Left hindlimb (tissue), 1 donor: Measurements from ENCODE around the gene OPCML.

Source experiments
- DNase-seq: peaks from one replicate; pipeline ENCODE4 v3.0.0-alpha.2; 2018

OPCML gene

DNA sequence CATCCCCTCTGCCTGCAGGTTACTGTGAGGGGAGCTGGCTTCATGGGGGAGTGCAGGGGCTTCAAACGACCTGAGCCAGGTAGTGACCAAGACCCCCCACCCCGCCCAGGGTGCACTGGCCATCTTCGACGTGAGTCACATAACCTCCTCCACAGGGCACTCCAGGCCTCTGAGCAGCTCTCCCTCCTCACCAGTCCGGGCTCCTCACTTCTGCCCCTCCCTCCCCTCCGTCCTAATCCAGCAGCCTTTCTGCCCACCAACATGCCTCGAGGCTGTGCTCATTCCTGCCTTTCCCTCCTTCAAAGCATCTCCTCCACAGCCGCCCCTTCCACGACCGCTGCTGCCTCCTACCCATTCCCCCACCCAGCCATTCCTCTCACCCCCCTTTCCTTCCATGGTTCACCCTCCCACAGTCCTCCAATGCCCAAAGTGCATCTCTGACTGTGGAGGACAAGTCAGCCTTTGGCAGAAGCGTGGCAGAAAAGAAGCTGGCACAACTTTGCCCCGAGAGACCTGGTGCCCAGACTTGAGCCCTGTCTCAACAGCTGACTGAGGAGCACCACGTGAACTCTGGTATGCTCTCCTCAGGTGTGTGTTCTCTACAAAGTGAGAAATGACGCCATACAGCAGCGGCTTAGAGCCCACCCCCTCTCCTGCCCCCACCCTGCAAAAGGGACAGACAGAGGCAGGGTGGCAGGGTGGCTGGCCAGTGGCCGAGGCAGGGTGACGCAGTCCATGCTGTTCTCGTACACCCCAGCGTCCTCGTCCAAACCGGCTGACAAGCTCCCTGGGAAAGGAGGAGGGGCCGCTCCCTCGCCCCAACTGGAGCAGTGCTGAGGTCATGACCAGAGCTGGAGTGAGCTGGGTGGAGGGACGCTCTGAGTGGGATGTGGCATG, 30.4 kb downstream of the OPCML start:
- DNase-seq = no peak

DNA sequence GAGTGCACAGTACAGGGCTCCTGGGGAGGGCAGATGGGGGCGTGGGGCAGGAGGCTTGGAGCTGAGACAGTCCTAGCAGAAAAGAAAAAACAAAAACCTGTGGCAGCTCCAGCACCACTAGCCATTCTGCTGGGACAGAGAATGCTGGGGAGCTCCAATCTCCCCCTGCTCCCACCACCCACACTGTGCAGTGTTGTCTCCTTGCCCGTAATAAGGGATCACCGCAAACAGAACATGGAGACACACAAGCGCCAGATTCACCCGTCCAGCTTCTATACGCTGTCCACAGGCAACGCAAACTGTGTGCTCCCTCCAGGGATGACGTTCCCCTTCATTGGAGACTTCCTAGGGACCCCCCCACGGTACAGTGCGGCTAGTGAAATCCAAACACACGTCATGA, 31.4 kb downstream of the OPCML start:
- no peak for DNase-seq

DNA sequence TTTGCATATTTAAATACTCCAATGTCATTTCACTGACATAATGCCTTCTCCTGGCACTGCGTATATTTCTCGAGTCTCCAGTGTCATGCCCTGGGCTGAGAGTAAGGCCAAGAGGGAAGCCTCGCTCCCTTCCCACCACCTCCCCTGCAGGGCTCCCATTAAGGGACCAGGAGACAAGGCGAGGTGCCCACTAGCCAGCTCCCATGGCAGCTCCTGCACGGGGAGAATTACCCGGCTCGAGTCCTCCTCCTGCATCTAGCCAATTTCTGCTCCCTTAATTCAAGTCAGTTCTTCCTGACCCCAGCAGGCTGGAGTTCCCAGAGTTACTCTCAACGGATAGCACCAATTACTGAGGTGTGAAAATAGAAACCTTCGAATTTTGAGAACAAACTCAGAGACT, 31.9 kb downstream of the OPCML start:
- DNase-seq = no peak

DNA sequence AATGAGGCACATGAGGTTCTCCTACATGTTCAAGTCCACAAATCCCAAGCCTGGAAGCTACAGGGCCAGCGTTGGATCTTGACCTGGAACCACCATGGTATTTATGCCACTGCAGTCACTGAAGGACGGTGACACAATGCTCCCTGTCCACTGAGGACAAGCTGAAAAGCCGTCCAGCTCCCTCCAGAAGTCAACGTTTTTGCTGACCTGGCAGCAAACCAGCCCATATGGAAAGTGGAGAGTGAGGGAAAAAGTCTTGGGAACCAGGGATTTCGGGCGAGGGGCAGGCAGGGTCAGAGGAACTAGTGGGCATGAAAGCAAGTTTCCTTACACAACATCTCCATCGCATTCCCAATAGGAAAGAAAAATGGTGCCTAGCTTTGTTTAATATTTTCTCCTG, 33.3 kb downstream of the OPCML start:
- no peak for DNase-seq

DNA sequence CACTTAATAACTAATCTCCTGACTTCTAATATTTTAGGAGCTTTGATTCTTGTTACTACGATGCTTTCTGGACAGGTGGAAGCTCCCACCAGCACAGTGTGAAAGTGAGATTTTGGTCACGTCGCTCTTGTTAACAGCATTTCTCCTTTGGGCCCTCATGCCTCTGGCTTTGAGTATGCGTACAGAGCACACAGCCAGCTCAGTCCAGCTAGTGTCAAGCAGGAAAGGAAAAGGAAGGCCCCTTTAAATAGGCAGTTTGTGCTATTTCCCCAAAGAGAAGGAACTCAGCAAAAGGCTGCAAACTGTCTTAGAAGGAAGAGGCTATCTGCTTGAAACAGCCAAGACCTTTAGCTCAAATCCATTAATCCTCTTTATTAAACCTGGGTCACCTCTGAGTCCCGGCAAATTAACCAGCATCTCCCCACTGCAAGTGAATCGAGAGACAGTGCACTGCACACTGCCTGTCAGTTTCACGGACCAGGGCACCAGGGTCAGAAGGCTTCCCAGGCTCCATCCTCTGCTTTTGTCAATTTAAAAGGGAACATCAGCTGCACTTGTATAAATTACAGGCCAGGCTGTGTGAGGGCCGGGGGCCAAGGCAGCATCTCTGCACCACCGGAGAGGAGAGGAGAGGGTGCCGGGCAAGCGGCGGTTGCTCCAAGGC, 34.7 kb downstream of the OPCML start:
- DNase-seq = no peak

DNA sequence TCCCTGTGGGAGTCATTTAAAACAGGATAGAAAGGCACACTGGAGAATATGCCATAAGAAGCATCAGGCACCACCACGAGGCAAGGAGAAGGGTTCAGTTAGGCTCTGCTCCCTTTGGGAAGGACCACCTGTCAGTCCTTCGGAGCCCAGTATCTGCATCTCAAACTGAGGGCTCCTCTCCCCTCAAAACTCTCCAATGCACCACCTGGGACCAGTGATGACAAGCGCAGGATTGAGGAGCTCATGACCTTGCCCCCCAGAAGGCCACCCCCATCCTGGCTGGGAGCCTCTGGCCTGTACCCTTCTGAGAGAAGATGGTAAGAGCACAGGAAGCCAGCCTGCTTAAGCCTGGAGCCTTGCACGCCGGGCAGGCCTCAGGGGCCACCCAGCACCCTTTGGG, 39.4 kb downstream of the OPCML start:
- DNase-seq = no peak

DNA sequence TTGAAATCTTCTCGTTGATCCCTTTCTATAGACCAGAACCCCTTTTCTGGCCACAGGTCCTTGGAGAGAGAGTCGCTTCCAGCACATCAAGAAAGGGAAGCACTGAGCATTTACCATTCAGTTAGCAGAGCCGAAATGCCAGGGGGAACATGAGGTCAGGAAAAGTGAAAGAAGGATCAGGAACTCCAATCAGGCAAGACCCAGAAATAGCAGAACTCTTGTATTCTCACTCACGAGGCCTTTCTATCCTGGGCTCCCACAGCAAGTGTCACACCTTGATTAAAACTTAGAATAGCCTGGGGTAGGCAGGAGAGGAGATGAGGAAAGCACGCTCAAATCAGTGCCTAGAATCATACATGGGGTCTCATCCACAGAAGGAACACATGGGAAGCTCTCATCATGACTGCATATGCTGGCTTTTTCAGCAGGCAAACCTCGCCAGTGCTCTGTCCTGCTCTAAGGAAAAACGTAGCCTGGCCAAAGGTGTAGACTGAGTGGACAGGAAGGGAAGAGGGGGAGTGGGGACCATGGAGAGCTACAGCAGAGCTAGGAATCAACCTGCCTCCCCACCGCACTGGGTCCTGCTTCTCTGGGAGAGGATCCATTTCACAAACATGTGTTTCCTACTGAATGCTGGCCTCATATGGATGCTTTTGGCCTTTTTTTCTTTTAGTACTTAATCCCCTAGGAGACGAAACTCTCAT, 40.5 kb downstream of the OPCML start:
- DNase-seq = no peak

DNA sequence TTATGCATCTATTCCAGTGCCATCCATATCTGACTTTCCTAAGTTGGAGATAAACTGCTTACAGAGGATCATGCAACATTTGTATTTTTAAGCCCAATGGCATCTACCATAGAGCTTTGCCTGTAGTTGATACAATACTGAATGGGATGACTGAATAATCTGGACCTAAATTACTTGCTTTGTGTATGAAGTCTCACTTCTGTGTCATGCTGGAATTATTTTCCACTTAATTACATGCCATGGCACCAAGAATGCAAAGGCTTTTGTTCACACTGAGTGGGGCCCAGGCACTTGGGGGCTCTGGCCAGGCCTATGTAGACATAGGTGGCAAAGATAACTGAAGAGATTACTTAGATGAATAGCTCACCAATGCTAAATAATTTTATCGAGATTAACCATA, 51.6 kb downstream of the OPCML start:
- DNase-seq = no peak

DNA sequence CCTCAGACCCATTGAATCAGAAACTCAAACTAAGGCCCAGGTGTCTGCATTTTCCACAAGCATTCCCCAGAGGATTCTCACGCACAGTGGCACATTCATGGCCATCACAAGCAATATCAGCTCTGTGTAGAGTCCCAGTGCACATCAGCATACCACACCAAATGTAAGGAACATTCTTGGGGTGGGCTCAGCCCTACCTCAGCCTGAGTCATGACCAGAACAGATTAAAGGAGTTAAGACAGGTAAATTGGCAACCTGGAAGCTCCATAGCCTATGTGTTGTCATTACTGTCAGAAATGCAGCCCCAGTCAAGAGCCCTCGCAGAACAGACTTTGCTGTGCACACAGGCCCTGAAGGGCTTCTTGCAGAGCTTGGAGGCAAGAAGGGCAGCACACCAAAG, 53.1 kb downstream of the OPCML start:
- DNase-seq = no peak

DNA sequence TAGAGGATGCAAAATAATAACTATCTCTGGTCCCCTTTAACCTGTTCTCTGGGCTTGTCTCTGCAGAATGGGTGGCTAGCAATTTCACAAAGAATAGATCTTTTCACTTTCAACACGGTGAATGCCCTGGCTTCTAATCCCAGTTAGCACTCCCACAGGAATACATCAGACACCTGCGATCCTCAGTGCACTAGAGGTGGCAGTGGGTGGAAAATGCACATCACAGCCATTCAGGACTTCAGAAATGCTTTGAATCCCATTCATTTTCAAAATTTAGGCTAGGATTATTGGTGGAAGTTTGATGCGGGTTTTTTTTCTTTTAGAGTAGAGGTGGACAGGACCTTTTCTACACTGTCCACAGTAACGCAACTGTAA, 55.1 kb downstream of the OPCML start:
- DNase-seq = no peak

DNA sequence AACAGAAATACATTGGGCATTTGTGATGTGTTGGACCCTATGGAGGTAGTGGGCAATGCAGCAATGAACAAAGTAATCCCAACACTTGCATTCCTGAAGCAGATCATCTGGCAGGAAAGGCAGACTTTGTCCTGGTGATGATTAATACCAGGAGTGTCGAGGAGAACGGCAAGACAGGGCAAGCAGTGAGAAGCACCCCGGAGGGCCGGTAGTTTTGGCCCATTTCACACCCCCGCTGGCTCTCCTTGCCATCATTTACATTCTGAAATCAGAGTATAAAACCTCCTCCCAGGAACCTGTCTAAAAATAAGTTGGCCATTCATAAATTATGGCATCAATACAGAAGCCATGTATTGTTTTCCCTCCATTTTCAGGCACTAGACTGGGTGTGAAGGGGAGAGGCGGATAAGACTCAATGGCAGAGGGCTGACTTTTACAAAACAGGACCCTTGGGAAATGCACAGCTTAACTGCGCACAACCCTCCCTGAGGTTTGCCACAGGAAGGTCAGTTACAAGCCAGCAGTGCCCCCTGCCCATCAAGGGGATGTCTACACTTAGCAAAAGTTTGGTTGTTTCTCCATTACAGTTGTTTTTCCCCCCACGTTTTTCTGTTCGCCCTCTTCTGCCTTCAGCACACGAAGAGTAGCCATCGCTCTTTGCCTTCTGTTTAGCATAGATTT, 55.6 kb downstream of the OPCML start:
- DNase-seq = no peak

DNA sequence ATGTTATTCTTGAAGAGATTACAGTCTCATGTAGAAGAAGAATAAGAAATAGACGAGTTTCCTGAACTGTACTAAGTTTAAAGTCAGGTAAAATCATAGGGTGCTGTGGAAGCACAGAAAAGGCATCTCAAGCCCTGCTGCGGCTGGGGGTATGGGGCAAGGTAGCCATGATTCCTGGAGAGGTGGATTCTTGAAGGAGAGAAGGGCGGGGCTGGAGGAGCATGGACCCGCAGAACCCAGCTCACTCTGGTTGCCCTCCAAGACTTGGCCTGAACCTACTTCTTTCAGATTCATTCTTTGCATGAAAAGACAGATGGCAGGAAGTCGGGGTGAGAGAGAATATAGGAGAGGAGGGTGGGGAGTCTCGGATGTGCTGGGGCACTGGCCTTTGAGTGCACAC, 57.8 kb downstream of the OPCML start:
- no peak for DNase-seq

DNA sequence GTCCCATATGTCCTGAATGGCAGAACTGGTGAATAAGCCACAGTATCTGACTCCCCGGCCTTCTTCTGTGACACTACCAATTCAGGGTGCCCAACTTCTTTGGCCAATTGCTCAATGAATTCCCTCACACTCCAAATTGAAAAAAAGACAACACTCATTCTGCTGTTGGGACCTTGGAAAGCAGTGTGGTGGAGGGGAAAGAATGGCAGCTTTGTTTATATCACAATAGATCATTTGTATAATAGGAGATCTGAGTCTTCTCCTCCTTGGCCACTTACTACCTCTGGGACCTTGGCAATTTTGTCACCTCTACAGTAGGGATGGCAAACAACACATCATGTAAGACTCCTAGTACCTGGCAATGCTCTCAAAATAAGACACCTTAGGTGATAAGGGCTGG, 64.6 kb downstream of the OPCML start:
- no peak for DNase-seq

DNA sequence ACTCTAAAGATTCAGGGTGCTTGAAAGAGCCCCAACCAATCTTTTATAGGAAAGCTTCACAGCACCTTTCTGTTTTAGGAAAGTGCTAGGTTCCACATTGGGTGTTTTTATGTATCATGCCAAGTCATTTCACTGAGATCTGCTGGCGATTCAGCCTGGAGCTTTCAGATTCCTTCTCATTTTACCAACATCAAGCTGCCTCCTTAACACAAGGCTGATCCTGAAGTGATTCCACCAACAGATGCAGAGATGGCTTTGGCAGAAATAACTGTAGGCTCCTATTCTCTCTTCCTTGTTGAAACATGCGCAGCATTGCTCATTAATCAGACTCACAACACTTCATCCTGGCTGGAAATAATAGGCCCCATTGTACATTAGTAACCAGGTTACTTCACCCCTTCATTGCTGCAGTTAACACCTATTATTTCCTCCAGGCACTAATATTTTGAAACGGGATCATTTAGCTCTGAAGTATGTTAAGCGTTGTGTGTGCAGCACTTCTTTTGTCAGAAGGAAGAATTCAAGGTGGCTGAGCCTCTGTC, 89.0 kb downstream of the OPCML start:
- DNase-seq = no peak

DNA sequence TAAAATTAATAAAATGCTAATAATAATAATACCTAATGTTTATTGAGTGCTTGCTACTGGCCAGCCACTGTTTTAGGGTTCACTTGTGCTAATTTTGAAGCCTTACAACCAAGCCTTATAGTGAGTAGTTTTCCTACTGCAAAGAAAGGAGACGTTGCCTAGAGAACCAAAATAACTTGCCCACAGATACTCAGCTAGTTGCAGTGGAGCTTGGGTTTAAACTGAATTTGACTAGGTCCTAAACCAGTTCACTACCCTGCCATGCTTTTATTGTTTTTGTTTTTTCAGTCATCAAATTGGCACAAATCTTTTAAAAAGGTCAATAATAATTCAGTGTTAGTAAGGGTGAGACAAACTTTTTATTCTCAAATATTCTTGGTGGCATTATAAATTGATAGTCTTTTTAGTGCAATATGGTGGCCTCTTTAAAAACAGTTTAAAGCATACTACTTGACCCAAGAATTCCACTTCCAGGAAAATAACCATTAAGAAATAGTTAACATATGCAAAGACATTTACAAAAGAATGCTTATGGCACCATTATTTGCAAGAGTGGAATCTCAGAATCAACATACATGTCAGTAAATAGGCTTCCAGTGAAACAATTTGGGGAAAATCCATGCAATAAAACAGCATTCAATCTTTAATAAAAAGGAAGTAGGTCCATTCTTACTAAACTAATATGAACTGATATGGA, 90.2 kb downstream of the OPCML start:
- no peak for DNase-seq

DNA sequence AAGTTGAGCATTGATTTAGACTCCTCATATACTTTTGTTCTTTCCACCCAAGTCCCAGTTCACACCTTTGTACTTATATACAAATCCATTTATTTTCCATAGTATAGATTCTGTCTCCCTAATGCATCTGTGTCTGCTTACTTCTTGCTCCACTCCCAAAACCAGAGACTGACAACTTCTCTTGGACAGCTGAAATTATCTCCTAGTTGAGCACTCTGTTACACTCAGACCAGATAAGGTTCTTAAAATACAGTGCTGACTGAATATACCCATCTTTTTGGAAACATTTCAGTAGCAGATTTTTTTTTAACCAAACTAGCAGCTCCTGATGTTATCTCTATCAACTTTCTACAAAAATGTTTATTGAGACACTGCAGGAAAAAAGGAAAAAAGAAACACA, 106.3 kb downstream of the OPCML start:
- DNase-seq = no peak

DNA sequence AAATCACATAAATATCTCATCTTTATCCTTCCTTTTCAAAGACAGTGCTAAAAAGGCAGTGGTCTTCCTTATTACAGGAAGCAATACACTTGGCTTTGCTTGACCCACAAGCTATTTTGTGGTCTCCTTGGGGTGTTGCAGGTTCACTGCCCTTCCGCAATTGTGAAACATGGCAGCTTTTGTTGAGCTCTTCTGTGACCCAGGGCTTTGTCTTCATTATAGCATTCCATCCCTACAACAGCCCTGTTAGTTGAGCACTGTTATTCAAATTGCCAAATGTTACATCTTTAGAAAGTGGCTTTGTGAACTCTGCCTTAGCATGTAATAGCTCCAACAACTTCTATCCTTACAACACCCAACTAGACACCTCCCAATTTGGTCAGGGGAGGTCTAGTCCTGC, 107.1 kb downstream of the OPCML start:
- no peak for DNase-seq

DNA sequence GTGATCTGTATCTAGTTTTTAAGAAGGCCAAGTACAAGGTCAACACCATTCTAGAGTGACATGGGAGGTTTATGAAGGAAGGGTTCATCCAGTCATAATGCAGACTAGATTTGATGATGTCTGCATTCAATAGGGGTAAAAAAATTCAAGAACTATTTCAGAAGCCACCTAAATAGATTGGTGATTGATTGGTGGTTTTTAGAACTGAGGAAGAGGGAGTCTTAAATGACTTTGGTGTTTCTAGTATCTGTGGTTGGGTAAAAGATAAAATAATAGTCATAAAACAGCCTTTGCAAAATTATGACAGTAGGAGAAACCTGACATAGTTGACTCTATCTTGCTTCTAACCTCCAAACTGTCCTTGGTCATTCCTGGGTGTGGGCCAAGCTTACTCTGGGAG, 114.1 kb downstream of the OPCML start:
- DNase-seq = no peak

DNA sequence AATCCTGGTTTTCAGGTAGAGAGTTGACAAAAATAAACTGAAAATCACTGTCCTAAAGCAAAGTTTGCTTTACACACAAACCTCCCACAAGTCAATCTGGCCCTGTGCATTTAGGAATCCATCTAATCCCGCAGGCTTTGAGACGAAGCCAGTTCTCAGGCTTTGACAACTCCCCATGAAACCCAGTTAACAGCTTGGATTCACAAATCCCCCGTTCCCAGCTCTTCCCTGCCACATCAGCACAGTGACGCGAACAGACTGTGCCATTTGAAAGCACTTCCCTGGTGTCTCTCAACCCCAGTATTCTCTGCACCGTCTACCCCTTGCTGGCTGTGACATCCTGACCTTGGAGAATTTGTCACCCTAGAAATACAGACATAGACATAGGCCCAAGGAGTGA, 117.8 kb downstream of the OPCML start:
- no peak for DNase-seq

DNA sequence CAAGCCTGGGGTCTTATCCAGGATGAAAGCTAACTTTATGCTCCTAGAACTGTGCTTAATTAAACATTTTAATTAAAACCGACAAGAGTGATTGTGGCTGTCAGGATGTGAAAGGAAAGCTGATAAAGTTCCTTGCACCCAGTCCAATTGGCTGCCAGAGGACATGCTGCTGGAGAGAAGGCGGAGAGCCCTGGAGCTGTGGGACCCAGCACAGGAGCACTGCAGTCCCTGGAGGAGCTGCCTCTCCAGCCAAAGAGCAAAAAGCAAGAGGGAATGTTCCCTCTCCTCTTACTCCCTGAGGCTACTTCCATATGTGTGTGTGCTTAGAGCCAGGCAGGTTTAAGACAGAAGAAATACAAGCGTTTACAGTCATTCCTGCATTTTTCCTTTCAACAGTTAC, 118.6 kb downstream of the OPCML start:
- no peak for DNase-seq

DNA sequence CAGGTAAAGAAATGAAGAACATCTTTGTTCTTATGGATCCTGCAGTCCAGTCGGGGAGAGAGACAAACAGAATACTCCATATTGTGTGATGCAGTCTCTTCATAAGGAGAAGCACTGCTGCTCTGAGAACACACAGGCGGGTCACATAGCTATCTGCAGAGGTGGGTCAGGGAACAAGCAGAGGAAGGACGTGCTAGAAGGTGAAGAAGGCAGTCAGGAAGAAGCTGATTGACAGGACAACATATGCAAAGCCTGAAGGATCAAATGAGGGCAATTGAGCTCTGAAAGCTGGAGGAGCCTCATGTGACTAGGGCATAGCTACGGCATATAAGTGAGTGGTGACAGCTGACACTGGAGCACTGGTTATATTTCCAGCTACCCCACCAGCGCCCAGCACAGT, 122.5 kb downstream of the OPCML start:
- DNase-seq = no peak

DNA sequence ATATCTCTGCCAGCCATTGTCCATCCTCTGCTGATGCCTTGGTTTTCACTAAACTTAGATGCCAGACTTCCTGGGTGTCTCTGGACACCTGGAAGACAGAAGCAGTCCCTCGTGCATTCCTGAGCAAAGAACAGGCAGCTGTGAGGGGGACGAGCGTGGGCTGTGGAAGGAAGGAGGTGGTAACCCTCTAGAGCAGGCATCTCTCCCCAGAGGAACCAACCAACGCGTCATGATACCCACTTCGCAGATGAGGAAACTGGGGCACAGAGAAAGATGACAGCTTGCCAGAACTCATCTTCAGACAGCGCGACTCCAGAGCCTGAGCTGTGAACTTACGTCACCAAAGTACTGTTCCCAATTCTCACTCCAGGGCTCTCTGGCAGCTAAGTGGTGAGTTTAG, 123.4 kb downstream of the OPCML start:
- no peak for DNase-seq

DNA sequence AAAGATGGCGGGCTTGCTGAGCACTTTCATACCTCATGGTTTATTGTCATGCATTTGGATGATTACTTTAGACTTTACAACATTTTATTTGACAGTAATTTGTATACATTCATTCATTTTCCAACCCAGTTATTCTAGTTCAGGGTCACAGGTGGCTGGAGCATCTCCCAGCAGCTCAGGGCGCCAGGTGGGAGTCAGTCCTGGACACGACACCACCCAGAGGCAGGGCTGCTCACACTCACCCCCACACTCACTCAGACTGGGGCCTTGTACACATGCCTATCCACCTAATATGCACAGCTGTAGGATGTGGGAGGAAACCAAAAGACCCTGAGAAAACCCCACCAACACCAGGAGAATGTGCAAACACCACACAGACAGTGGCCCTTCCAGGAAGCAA, 123.9 kb downstream of the OPCML start:
- DNase-seq = no peak
